Measurements from ENCODE around the gene NDUFB2.
"Not testable (repeated sequence)": the region's sequence is repeated elsewhere in the genome, so short reads cannot be mapped to it uniquely, and the experiment has no call there.

The NDUFB2 gene

DNA sequence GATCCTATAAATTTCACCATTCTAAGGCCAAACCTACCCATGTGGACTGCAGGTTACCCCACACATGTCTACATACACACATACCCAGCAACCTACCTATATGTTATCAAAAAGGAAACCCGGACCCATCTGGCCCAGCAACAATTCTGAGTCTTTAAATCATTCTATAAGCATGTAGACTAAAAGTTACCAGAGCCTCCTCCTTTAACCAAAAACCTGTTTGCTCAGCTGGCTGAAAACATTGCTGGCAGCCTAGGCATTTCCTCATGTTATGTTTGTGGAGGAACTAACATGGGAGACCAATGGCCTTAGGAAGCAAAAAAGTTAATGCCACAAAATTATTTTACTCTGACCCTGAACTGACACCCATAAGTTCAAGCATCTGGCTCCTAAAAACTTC lies 29.0 kb upstream of the NDUFB2 start:
- no peak overlapping the region for H3K4me3 ChIP-seq (ENCODE audit: low read length)
- TF ChIP-seq, protein P1, sequence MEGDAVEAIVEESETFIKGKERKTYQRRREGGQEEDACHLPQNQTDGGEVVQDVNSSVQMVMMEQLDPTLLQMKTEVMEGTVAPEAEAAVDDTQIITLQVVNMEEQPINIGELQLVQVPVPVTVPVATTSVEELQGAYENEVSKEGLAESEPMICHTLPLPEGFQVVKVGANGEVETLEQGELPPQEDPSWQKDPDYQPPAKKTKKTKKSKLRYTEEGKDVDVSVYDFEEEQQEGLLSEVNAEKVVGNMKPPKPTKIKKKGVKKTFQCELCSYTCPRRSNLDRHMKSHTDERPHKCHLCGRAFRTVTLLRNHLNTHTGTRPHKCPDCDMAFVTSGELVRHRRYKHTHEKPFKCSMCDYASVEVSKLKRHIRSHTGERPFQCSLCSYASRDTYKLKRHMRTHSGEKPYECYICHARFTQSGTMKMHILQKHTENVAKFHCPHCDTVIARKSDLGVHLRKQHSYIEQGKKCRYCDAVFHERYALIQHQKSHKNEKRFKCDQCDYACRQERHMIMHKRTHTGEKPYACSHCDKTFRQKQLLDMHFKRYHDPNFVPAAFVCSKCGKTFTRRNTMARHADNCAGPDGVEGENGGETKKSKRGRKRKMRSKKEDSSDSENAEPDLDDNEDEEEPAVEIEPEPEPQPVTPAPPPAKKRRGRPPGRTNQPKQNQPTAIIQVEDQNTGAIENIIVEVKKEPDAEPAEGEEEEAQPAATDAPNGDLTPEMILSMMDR (IDR thresholded peaks at IDR 0.05; ENCODE audit: insufficient read depth, low read depth, low read length, missing control alignments): no peak

GRCh38 chr7:140668641-140669040 lies 27.9 kb upstream of the NDUFB2 start:
- TF ChIP-seq, protein P1 (IDR thresholded peaks at IDR 0.05; ENCODE audit: insufficient read depth, low read depth, low read length, missing control alignments): no peak
- no peak for DNase-seq (ENCODE audit: low read depth)
- no peak overlapping the region for H3K4me3 ChIP-seq (ENCODE audit: low read length)

More for the DNA sequence above, 29.0 kb upstream of the NDUFB2 start:
- DNase-seq (ENCODE audit: low read depth): peak; percentile 25

- H3K4me3 ChIP-seq (ENCODE audit: low read length): no peak overlapping the region
- TF ChIP-seq, protein P1 (IDR thresholded peaks at IDR 0.05; ENCODE audit: insufficient read depth, low read depth, low read length, missing control alignments): no peak
- DNase-seq (ENCODE audit: low read depth): no peak
These were observed 27.2 kb upstream of the NDUFB2 start for GRCh38 chr7:140669352-140669751.

DNA sequence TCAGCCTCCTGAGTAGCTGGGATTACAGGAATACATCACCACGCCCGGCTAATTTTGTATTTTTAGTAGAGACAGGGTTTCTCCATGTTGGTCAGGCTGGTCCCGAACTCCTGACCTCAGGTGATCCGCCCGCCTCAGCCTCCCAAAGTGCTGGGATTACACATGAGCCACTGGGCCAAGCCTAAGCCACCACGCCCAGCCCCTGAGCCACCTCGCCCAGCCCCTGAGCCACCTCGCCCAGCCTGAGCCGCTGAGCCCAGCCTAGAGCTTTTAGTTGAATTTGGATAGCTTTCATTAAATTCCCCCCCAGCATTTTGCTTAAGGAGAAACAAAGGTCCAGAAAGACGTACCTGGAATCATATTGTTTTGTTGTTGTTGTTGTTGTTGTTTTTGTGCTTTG lies 26.6 kb upstream of the NDUFB2 start:
- not testable (repeated sequence) for DNase-seq (ENCODE audit: low read depth); H3K4me3 ChIP-seq (ENCODE audit: low read length)

DNA sequence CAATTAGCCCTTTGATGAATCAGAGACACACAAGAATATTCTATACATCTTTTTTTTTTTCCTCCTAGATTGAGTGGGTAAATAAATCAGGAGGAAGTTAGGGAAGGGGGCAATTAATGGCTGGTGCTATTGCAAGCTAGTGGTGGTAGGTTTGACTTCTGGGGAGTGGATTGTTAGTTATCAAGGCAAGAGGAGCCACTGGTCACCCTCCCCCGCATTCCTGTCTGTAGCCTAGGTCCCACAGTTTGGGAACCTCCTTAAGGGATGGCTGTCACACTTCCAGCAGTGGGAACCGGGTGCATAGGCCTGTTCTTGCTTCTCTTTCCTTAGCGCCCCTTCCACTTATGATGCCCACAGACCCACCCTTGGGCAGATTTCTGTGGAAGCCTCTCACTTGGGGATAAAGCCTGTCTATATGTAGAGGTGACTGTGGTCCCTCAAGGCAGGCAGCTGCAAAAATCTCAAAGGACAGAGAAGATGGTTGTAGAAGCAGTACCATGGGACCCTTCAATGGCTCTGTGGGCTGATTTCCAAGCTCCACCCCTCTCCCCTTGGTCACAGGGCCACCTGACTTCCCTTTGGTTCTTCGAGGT lies 26.1 kb upstream of the NDUFB2 start:
- DNase-seq (ENCODE audit: low read depth): no peak
- TF ChIP-seq, protein P1 (IDR thresholded peaks at IDR 0.05; ENCODE audit: insufficient read depth, low read depth, low read length, missing control alignments): no peak
- H3K4me3 ChIP-seq (ENCODE audit: low read length): no peak overlapping the region

GRCh38 chr7:140671966-140672365 lies 24.5 kb upstream of the NDUFB2 start:
- no peak overlapping the region for H3K4me3 ChIP-seq (ENCODE audit: low read length)
- no peak for DNase-seq (ENCODE audit: low read depth)
- TF ChIP-seq, protein P1 (IDR thresholded peaks at IDR 0.05; ENCODE audit: insufficient read depth, low read depth, low read length, missing control alignments): no peak

GRCh38 chr7:140672382-140673062 lies 24.0 kb upstream of the NDUFB2 start, which contains the start of gene ADCK2:
Gene ADCK2 (plus strand): TSS chr7:140672945. CDS start chr7:140673331, 386 bp downstream.
- DNase-seq (ENCODE audit: low read depth): peak; percentile 36
- peak within 1 kb of the TSS; percentile 61 for H3K4me3 ChIP-seq (ENCODE audit: low read length)
- TF ChIP-seq, protein P1 (IDR thresholded peaks at IDR 0.05; ENCODE audit: insufficient read depth, low read depth, low read length, missing control alignments): no peak
